K562 (cell line): ENCODE data around the gene METTL2B. TPM values are rescaled to one million over a fixed set of nuclear protein-coding genes. Genes with fewer than 3 reads are reported as not detected.

ENCODE experiments used
- ATAC-seq: fragments of 200-7000 bp; cut with Tn5 transposase; 3 replicates; pipeline ENCODE4 v1.9.1; 2020; ENCODE audit warnings: moderate library complexity
- BruUV-seq: library from RNA; stranded (reverse); fragments of 400-500 nt; replicated peaks from 2 replicates; lab custom pipeline; 2021; lab: Mats Ljungman, UMichigan
- CTCF ChIA-PET: fragments of 300-600 bp; formaldehyde crosslinking; extraction: SDS; loops from one replicate; lab custom pipeline; 2021; ENCODE audit warnings: low intra/inter-chr PET ratio; lab: Yijun Ruan, JAX
- POLR2A ChIA-PET: fragments of 300-600, 350-650 bp; sonication (Branson Sonifier 250); formaldehyde crosslinking; extraction: SDS; loops from one replicate; lab custom pipeline; 2021; ENCODE audit warnings: antibody characterized with exemption, inconsistent platforms; lab: Yijun Ruan, JAX
- DNase-seq, 4 experiments: peaks; one replicate each; pipeline versions ENCODE4 v3.0.0 to v3.0.0-alpha.2; 2011 to 2018; ENCODE audit warnings: low spot score in 3 of 4, mixed read lengths in 3 of 4; ENCODE audit errors: extremely low read depth in 1 of 4
- FAIRE-seq: peaks from 2 replicates; lab custom pipeline; 2011; peaks lifted over from hg19 to GRCh38; lab: Jason Lieb, UNC
- H2AFZ ChIP-seq: 2 replicates; pipeline ENCODE4 v1.6.0; 2011; ENCODE audit warnings: low read depth, low read length, control low read depth, inconsistent platforms
- H3K27ac ChIP-seq: fragments of 200-600 bp; 3 replicates; pipeline ENCODE4 v1.8.0; 2011; ENCODE audit warnings: low read depth, mild to moderate bottlenecking, control low read depth, inconsistent platforms, low read length, moderate library complexity, mixed read lengths; ENCODE audit errors: extremely low read depth
- H3K27me3 ChIP-seq, 2 experiments: fragments of 300-600 bp in 1 of 2; 2 replicates in 1 of 2; 3 replicates in 1 of 2; pipeline versions ENCODE4 v1.6.0 to v1.8.0; 2011; ENCODE audit warnings: inconsistent platforms in 2 of 2, low read length in 2 of 2, mild to moderate bottlenecking in 1 of 2, mixed read lengths in 1 of 2, moderate library complexity in 1 of 2; ENCODE audit not compliant: control insufficient read depth in 2 of 2, insufficient read depth in 2 of 2
- H3K36me3 ChIP-seq: fragments of 300-600 bp; 3 replicates; pipeline ENCODE4 v1.8.0; 2011; ENCODE audit warnings: mild to moderate bottlenecking, low read length, inconsistent platforms; ENCODE audit not compliant: control insufficient read depth, insufficient read depth
- H3K4me1 ChIP-seq, 2 experiments: fragments of 200-600 bp in 1 of 2; replicated peaks in 1 of 2; 2 replicates in 1 of 2; 3 replicates in 1 of 2; pipeline versions ENCODE4 v1.5.1 to v1.8.0; 2011; ENCODE audit warnings: inconsistent platforms in 2 of 2, low read length in 2 of 2, mild to moderate bottlenecking in 1 of 2, mixed read lengths in 1 of 2, moderate library complexity in 1 of 2; ENCODE audit not compliant: control insufficient read depth in 2 of 2, insufficient read depth in 2 of 2
- H3K4me2 ChIP-seq: 2 replicates; pipeline ENCODE4 v1.6.1; 2011; ENCODE audit warnings: low read length, control low read depth, inconsistent platforms, mixed read lengths; ENCODE audit not compliant: insufficient read depth
- H3K4me3 ChIP-seq: fragments of 200-600 bp; sonication (generic), shearing (Covaris generic); 2 replicates; pipeline ENCODE4 v1.5.1; 2016; ENCODE audit warnings: control low read depth, inconsistent platforms
- H3K79me2 ChIP-seq: fragments of 200-600 bp; 3 replicates; pipeline ENCODE4 v1.8.0; 2011; ENCODE audit warnings: low read length, inconsistent platforms; ENCODE audit not compliant: control insufficient read depth, insufficient read depth
- H3K9ac ChIP-seq, 2 experiments: 2 replicates each; pipeline versions ENCODE4 v1.6.0 to v1.6.1; 2011; ENCODE audit warnings: low read depth in 2 of 2, low read length in 2 of 2, control low read depth in 1 of 2, inconsistent platforms in 1 of 2, mild to moderate bottlenecking in 1 of 2, mixed read lengths in 1 of 2; ENCODE audit not compliant: insufficient read depth in 1 of 2
- H3K9me1 ChIP-seq: one replicate; pipeline ENCODE4 v1.6.0; 2011; ENCODE audit warnings: inconsistent platforms, mild to moderate bottlenecking, low read length, moderate library complexity; ENCODE audit not compliant: control insufficient read depth, insufficient read depth
- H3K9me3 ChIP-seq: replicated peaks from 2 replicates; pipeline ENCODE4 v1.5.1; 2011; ENCODE audit warnings: low read depth, low read length, inconsistent platforms; ENCODE audit not compliant: control insufficient read depth, insufficient read depth
- H4K20me1 ChIP-seq: replicated peaks from 2 replicates; pipeline ENCODE4 v1.6.1; 2011; ENCODE audit warnings: low read length, inconsistent platforms, mixed read lengths; ENCODE audit not compliant: control insufficient read depth, insufficient read depth
- BACH1 ChIP-seq: fragments of 200-800 bp; sonication (Bioruptor generic); IDR thresholded peaks from 2 replicates; pipeline ENCODE4 v1.6.1; 2016; ENCODE audit warnings: missing genetic modification characterization, missing compliant biosample characterization
- CHD1 ChIP-seq: fragments of 200-600 bp; sonication (generic); IDR thresholded peaks from one replicate; pipeline ENCODE4 v1.6.1; 2012; ENCODE audit warnings: mild to moderate bottlenecking, moderate library complexity, low read length, inconsistent platforms
- ELF4 ChIP-seq: fragments of 450-650 bp; formaldehyde crosslinking; IDR thresholded peaks from 2 replicates; pipeline ENCODE4 v1.4.0; 2022; ENCODE audit warnings: missing genetic modification characterization
- ELK3 ChIP-seq: fragments of 450-650 bp; formaldehyde crosslinking; IDR thresholded peaks from 2 replicates; pipeline ENCODE4 v1.4.0; 2020; ENCODE audit warnings: mild to moderate bottlenecking
- FOXJ3 ChIP-seq: sonication (generic); formaldehyde crosslinking; IDR thresholded peaks from 2 replicates; pipeline ENCODE4 v1.4.0; 2020; ENCODE audit warnings: mild to moderate bottlenecking, missing genetic modification reagents
- HMGN3 ChIP-seq: IDR thresholded peaks from 2 replicates; pipeline ENCODE4 v1.6.1; 2011; ENCODE audit warnings: borderline replicate concordance, low read depth, mild to moderate bottlenecking, mixed read lengths, low read length; ENCODE audit not compliant: insufficient read length; ENCODE audit errors: extremely low read depth
- IRF1 ChIP-seq: sonication (generic); formaldehyde crosslinking; IDR thresholded peaks from 2 replicates; pipeline ENCODE4 v1.8.0; 2022; ENCODE audit warnings: missing genetic modification reagents, mild to moderate bottlenecking, borderline replicate concordance
- MYC ChIP-seq, 2 experiments: fragments of 250-450 bp in 1 of 2; sonication (Bioruptor Pico) in 1 of 2; IDR thresholded peaks; 2 replicates each; pipeline versions ENCODE4 v1.5.1 to v1.6.1; 2012 to 2021; ENCODE audit warnings: low read depth in 2 of 2, borderline replicate concordance in 1 of 2, improper control_type of control experiment in 1 of 2, low read length in 1 of 2, mild to moderate bottlenecking in 1 of 2, moderate library complexity in 1 of 2
- RBBP5 ChIP-seq: fragments of 200-600 bp; sonication (generic); IDR thresholded peaks from 2 replicates; pipeline ENCODE4 v1.6.1; 2012; ENCODE audit warnings: borderline replicate concordance, mild to moderate bottlenecking, low read length, control low read depth, inconsistent platforms; ENCODE audit not compliant: insufficient read depth, poor library complexity, severe bottlenecking
- SMAD1 ChIP-seq: fragments of 150-350 bp; IDR thresholded peaks from 2 replicates; pipeline ENCODE4 v1.6.1; 2014; ENCODE audit warnings: low read length, low read depth; ENCODE audit not compliant: partially characterized antibody
- TGIF2 ChIP-seq: sonication (generic); formaldehyde crosslinking; IDR thresholded peaks from 2 replicates; pipeline ENCODE4 v1.8.1; 2022; ENCODE audit warnings: mild to moderate bottlenecking, missing genetic modification reagents, moderate library complexity
- ZNF232 ChIP-seq: sonication (generic); formaldehyde crosslinking; IDR thresholded peaks from 2 replicates; pipeline ENCODE4 v1.8.0; 2022; ENCODE audit warnings: mild to moderate bottlenecking, missing genetic modification reagents
- ZNF785 ChIP-seq: fragments of 250-450 bp; sonication (Bioruptor Pico); IDR thresholded peaks from 2 replicates; pipeline ENCODE4 v1.4.0; 2020; ENCODE audit warnings: mild to moderate bottlenecking
- WGBS: fragments of 100-300 bp; shearing (Covaris generic); methylation state at CpG from one replicate; pipeline ENCODE4 v1.1.6; 2016; ENCODE audit warnings: low coverage, mixed read lengths; ENCODE audit not compliant: insufficient coverage; ENCODE audit errors: missing lambda C conversion rate; 5-methylcytosine and 5-hydroxymethylcytosine counted together
- in situ Hi-C: fragments of 300-500 bp; cut with MboI; formaldehyde crosslinking; loops from 4 replicates; pipeline ENCODE4 v1.15.0; 2018; ENCODE audit warnings: inconsistent platforms, mixed read lengths
- intact Hi-C: fragments of 100-400 bp; cut with micrococcal nuclease; formaldehyde crosslinking; loops from 2 replicates; pipeline ENCODE4 v1.14.2; 2022
- polyA plus RNA-seq, 8 experiments: library from polyadenylated mRNA; depleted of rRNA in 4 of 8; stranded (reverse) in 5 of 8; unstranded in 3 of 8; fragments of >200 nt; fragmentation: Nextera tagmentation in 2 of 8; fragmentation: Illumina TruSeq in 1 of 8; extraction: Ambion mirVana in 2 of 8; extraction: Trizol in 1 of 8; gene quantifications; 2 replicates each; pipeline versions ENCODE4 v1.2.1 to v1.2.3, GENCODE V29; 2011 to 2014; ENCODE audit warnings: inconsistent platforms in 1 of 8, missing spikeins in 1 of 8
- total RNA-seq, 7 experiments: library from RNA; depleted of rRNA in 6 of 7; stranded (reverse); fragments of >200 nt in 6 of 7; fragmentation: Illumina TruSeq in 2 of 7; extraction: Trizol in 2 of 7; gene quantifications; 2 replicates each; pipeline versions ENCODE4 v1.2.1 to v1.2.3, GENCODE V29; 2011 to 2021; ENCODE audit warnings: low replicate concordance in 1 of 7
- TF ChIP-seq, protein P1 (sequence below): fragments of 450-650 bp; IDR thresholded peaks from 2 replicates; pipeline ENCODE4 v1.6.1; 2018; ENCODE audit not compliant: partially characterized antibody

The METTL2B gene
- total and polyA plus RNA-seq, 9 of the 15 experiments (the other 6 are each of a cell fraction or from before 2014, with no cell fraction given), result 35.9 to 95.7 (median 79.2) TPM

- peaks cover 28% of the 10 kb centered on the region for H3K79me2 ChIP-seq
- H3K4me3 ChIP-seq, result peak overlapping the region; percentile 74
- DNase-seq (peak in 1 of 4 experiments; percentile 9), ATAC-seq (peak; percentile 51), FAIRE-seq (peak; percentile 46)
- no peaks in the 10 kb centered on the region for H4K20me1 ChIP-seq
- peaks cover 25 to 30% of the 10 kb centered on the region in 2 experiments; a peak in 4 of 5 replicates for H3K4me1 ChIP-seq
- H3K36me3 ChIP-seq, result peaks cover 11% of the 10 kb centered on the region; the same call in 2 of the 3 replicates
- peak overlapping the region; percentile 85 for H3K27ac ChIP-seq
- ChIA-PET CTCF (interaction anchor here (0.5 kb wide), 1 partner anchor 68 kb away, joined by 3 read pairs; no protein-coding TSS in a partner anchor), POLR2A (interaction anchor here (1.2 to 1.8 kb wide), 3 partner anchors 12 to 109 kb away, joined by 3 to 8 read pairs (median 8); no protein-coding TSS in a partner anchor)
- BruUV-seq, result no TSS peak
- H2AFZ ChIP-seq, result peak overlapping the region; percentile 99
- H3K27me3 ChIP-seq, result no peaks in the 10 kb centered on the region
- in situ Hi-C loops (no loop called here), intact Hi-C loops (no loop called here)
- no peaks in the 10 kb centered on the region for H3K9me1 ChIP-seq
- peak overlapping the region; percentile 84 to 95 for H3K9ac ChIP-seq
- no peaks in the 10 kb centered on the region for H3K9me3 ChIP-seq
- peak overlapping the region; percentile 97 for H3K4me2 ChIP-seq
- 2% methylated on average over 5 of the region's 5 CpGs for WGBS
- no peak for TF ChIP-seq IRF1
- no peak for TF ChIP-seq FOXJ3 (CRISPR knock-in tag)
- TF ChIP-seq MYC (IDR thresholded peaks at IDR 0.05; ENCODE audit: low read depth, low read length), result no peak
- 0 out of 2 replicates have a peak, but pooled peaks have one; percentile 84 for TF ChIP-seq MYC (CRISPR knock-in tag; IDR thresholded peaks at IDR 0.05; ENCODE audit: borderline replicate concordance, low read depth)
- no peak for TF ChIP-seq ZNF785 (CRISPR knock-in tag)
- no peak for TF ChIP-seq TGIF2 (CRISPR knock-in tag)
- TF ChIP-seq ZNF232 (CRISPR knock-in tag), result no peak
- no peak for TF ChIP-seq RBBP5
- TF ChIP-seq SMAD1, result no peak
- TF ChIP-seq, protein P1, sequence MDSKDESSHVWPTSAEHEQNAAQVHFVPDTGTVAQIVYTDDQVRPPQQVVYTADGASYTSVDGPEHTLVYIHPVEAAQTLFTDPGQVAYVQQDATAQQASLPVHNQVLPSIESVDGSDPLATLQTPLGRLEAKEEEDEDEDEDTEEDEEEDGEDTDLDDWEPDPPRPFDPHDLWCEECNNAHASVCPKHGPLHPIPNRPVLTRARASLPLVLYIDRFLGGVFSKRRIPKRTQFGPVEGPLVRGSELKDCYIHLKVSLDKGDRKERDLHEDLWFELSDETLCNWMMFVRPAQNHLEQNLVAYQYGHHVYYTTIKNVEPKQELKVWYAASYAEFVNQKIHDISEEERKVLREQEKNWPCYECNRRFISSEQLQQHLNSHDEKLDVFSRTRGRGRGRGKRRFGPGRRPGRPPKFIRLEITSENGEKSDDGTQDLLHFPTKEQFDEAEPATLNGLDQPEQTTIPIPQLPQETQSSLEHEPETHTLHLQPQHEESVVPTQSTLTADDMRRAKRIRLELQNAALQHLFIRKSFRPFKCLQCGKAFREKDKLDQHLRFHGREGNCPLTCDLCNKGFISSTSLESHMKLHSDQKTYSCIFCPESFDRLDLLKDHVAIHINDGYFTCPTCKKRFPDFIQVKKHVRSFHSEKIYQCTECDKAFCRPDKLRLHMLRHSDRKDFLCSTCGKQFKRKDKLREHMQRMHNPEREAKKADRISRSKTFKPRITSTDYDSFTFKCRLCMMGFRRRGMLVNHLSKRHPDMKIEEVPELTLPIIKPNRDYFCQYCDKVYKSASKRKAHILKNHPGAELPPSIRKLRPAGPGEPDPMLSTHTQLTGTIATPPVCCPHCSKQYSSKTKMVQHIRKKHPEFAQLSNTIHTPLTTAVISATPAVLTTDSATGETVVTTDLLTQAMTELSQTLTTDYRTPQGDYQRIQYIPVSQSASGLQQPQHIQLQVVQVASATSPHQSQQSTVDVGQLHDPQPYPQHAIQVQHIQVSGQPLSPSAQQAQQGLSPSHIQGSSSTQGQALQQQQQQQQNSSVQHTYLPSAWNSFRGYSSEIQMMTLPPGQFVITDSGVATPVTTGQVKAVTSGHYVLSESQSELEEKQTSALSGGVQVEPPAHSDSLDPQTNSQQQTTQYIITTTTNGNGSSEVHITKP, result peak; percentile 32
- TF ChIP-seq ELK3 (CRISPR knock-in tag), result no peak
- no peak for TF ChIP-seq HMGN3
- TF ChIP-seq BACH1 (tag), result no peak
- TF ChIP-seq CHD1, result peak; percentile 12
- TF ChIP-seq ELF4 (CRISPR knock-in tag), result no peak
Observed at GRCh38 chr7:128456255-128456725, 20.3 kb upstream of the METTL2B start.
